ENCODE data around the gene MTUS2. TPM values are rescaled to one million over a fixed set of nuclear protein-coding genes. Genes with fewer than 3 reads are reported as not detected.

The MTUS2 gene
- total and polyA plus RNA-seq, 2 experiments from 2014 or later = 0.27 to 0.38 TPM

DNA sequence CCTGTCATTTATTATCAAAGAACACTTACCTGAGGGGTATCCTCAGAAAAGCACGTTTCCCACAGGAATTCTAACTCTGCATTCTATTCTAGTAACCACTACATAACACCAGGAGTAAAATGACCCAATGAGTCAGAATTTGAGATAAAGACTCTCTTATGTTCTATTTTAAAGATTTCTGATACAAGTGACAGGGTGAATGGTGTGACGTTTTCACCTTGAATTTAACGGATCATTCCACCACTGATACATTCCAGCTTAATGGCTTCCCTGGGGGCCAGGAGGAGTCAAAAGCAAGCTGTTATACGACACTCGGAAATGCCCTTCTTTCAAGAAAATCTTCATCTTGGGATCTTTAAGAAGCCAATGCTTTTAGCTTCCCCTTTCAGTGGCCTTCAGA is 720.2 kb downstream of the MTUS2 start:
- peak; percentile 41 for DNase-seq (ENCODE audit: low spot score)
- peaks cover 46% of the 10 kb centered on the region for H3K36me3 Mint-ChIP-seq (ENCODE audit: low read depth)
- peak; percentile 15; the same call in 2 of the 3 replicates for ATAC-seq
- H2AFZ ChIP-seq = no peak overlapping the region
- H3K4me2 ChIP-seq = peak overlapping the region; percentile 11
- H3K27me3 Mint-ChIP-seq (ENCODE audit: insufficient read depth, low read depth, poor library complexity) = peaks cover 11% of the 10 kb centered on the region
- peak overlapping the region; percentile 1; the same call in 1 of the 3 replicates for H3K4me3 Mint-ChIP-seq
- peaks cover 58% of the 10 kb centered on the region for H4K20me1 ChIP-seq (replicated peaks; ENCODE audit: insufficient read depth)
- peaks cover 63% of the 10 kb centered on the region for H3K4me1 Mint-ChIP-seq
- TF ChIP-seq, protein P1, sequence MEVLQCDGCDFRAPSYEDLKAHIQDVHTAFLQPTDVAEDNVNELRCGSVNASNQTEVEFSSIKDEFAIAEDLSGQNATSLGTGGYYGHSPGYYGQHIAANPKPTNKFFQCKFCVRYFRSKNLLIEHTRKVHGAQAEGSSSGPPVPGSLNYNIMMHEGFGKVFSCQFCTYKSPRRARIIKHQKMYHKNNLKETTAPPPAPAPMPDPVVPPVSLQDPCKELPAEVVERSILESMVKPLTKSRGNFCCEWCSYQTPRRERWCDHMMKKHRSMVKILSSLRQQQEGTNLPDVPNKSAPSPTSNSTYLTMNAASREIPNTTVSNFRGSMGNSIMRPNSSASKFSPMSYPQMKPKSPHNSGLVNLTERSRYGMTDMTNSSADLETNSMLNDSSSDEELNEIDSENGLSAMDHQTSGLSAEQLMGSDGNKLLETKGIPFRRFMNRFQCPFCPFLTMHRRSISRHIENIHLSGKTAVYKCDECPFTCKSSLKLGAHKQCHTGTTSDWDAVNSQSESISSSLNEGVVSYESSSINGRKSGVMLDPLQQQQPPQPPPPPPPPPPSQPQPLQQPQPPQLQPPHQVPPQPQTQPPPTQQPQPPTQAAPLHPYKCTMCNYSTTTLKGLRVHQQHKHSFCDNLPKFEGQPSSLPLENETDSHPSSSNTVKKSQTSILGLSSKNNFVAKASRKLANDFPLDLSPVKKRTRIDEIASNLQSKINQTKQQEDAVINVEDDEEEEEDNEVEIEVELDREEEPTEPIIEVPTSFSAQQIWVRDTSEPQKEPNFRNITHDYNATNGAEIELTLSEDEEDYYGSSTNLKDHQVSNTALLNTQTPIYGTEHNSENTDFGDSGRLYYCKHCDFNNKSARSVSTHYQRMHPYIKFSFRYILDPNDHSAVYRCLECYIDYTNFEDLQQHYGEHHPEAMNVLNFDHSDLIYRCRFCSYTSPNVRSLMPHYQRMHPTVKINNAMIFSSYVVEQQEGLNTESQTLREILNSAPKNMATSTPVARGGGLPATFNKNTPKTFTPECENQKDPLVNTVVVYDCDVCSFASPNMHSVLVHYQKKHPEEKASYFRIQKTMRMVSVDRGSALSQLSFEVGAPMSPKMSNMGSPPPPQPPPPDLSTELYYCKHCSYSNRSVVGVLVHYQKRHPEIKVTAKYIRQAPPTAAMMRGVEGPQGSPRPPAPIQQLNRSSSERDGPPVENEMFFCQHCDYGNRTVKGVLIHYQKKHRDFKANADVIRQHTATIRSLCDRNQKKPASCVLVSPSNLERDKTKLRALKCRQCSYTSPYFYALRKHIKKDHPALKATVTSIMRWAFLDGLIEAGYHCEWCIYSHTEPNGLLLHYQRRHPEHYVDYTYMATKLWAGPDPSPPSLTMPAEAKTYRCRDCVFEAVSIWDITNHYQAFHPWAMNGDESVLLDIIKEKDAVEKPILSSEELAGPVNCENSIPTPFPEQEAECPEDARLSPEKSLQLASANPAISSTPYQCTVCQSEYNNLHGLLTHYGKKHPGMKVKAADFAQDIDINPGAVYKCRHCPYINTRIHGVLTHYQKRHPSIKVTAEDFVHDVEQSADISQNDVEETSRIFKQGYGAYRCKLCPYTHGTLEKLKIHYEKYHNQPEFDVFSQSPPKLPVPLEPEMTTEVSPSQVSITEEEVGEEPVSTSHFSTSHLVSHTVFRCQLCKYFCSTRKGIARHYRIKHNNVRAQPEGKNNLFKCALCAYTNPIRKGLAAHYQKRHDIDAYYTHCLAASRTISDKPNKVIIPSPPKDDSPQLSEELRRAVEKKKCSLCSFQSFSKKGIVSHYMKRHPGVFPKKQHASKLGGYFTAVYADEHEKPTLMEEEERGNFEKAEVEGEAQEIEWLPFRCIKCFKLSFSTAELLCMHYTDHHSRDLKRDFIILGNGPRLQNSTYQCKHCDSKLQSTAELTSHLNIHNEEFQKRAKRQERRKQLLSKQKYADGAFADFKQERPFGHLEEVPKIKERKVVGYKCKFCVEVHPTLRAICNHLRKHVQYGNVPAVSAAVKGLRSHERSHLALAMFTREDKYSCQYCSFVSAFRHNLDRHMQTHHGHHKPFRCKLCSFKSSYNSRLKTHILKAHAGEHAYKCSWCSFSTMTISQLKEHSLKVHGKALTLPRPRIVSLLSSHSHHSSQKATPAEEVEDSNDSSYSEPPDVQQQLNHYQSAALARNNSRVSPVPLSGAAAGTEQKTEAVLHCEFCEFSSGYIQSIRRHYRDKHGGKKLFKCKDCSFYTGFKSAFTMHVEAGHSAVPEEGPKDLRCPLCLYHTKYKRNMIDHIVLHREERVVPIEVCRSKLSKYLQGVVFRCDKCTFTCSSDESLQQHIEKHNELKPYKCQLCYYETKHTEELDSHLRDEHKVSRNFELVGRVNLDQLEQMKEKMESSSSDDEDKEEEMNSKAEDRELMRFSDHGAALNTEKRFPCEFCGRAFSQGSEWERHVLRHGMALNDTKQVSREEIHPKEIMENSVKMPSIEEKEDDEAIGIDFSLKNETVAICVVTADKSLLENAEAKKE (CRISPR knock-in tag; IDR thresholded peaks at IDR 0.05) = no peak
- no peak for TF ChIP-seq STAT1 (IDR thresholded peaks at IDR 0.05; ENCODE audit: unreplicated experiment)
- TF ChIP-seq EZH2phosphoT487 (IDR thresholded peaks at IDR 0.05; ENCODE audit: unreplicated experiment) = no peak
- TF ChIP-seq ZNF114 (CRISPR knock-in tag; IDR thresholded peaks at IDR 0.05) = no peak
- TF ChIP-seq, protein P2, sequence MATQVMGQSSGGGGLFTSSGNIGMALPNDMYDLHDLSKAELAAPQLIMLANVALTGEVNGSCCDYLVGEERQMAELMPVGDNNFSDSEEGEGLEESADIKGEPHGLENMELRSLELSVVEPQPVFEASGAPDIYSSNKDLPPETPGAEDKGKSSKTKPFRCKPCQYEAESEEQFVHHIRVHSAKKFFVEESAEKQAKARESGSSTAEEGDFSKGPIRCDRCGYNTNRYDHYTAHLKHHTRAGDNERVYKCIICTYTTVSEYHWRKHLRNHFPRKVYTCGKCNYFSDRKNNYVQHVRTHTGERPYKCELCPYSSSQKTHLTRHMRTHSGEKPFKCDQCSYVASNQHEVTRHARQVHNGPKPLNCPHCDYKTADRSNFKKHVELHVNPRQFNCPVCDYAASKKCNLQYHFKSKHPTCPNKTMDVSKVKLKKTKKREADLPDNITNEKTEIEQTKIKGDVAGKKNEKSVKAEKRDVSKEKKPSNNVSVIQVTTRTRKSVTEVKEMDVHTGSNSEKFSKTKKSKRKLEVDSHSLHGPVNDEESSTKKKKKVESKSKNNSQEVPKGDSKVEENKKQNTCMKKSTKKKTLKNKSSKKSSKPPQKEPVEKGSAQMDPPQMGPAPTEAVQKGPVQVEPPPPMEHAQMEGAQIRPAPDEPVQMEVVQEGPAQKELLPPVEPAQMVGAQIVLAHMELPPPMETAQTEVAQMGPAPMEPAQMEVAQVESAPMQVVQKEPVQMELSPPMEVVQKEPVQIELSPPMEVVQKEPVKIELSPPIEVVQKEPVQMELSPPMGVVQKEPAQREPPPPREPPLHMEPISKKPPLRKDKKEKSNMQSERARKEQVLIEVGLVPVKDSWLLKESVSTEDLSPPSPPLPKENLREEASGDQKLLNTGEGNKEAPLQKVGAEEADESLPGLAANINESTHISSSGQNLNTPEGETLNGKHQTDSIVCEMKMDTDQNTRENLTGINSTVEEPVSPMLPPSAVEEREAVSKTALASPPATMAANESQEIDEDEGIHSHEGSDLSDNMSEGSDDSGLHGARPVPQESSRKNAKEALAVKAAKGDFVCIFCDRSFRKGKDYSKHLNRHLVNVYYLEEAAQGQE (IDR thresholded peaks at IDR 0.05; ENCODE audit: unreplicated experiment) = no peak
- no peak for TF ChIP-seq CREB1 (CRISPR knock-in tag; IDR thresholded peaks at IDR 0.05; ENCODE audit: low read depth)
- no peak for TF ChIP-seq NANOG (IDR thresholded peaks at IDR 0.05; ENCODE audit: borderline replicate concordance)
- TF ChIP-seq ZNF331 (CRISPR knock-in tag; IDR thresholded peaks at IDR 0.05; ENCODE audit: low read depth) = no peak
- no peak for TF ChIP-seq POLR2AphosphoS5 (IDR thresholded peaks at IDR 0.05; ENCODE audit: low read depth)
- TF ChIP-seq EZH2 (IDR thresholded peaks at IDR 0.05; ENCODE audit: low read depth, unreplicated experiment) = no peak
- TF ChIP-seq, protein P3, sequence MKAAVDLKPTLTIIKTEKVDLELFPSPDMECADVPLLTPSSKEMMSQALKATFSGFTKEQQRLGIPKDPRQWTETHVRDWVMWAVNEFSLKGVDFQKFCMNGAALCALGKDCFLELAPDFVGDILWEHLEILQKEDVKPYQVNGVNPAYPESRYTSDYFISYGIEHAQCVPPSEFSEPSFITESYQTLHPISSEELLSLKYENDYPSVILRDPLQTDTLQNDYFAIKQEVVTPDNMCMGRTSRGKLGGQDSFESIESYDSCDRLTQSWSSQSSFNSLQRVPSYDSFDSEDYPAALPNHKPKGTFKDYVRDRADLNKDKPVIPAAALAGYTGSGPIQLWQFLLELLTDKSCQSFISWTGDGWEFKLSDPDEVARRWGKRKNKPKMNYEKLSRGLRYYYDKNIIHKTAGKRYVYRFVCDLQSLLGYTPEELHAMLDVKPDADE (IDR thresholded peaks at IDR 0.05) = no peak
- TF ChIP-seq JUNB (IDR thresholded peaks at IDR 0.05; ENCODE audit: unreplicated experiment) = no peak
- TF ChIP-seq, protein P4, sequence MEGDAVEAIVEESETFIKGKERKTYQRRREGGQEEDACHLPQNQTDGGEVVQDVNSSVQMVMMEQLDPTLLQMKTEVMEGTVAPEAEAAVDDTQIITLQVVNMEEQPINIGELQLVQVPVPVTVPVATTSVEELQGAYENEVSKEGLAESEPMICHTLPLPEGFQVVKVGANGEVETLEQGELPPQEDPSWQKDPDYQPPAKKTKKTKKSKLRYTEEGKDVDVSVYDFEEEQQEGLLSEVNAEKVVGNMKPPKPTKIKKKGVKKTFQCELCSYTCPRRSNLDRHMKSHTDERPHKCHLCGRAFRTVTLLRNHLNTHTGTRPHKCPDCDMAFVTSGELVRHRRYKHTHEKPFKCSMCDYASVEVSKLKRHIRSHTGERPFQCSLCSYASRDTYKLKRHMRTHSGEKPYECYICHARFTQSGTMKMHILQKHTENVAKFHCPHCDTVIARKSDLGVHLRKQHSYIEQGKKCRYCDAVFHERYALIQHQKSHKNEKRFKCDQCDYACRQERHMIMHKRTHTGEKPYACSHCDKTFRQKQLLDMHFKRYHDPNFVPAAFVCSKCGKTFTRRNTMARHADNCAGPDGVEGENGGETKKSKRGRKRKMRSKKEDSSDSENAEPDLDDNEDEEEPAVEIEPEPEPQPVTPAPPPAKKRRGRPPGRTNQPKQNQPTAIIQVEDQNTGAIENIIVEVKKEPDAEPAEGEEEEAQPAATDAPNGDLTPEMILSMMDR (conservative IDR thresholded peaks at IDR 0.05; ENCODE audit: low read depth in 2 of 2) = no peak
- no peaks in the 10 kb centered on the region for H3K9me3 Mint-ChIP-seq
- no peaks in the 10 kb centered on the region for H3K9me2 ChIP-seq (ENCODE audit: insufficient read depth)
- H3K79me2 ChIP-seq (replicated peaks; ENCODE audit: insufficient read depth) = peaks cover 100% of the 10 kb centered on the region
- no peaks in the 10 kb centered on the region for H3F3A ChIP-seq (replicated peaks; ENCODE audit: low read depth)
- 0 out of 2 replicates have a peak, but pooled peaks cover 4% of the 10 kb centered on the region for H3K36me3 ChIP-seq (ENCODE audit: insufficient read depth)
- peak overlapping the region; percentile 65 for H3K27ac ChIP-seq (ENCODE audit: low read depth)
- no peaks in the 10 kb centered on the region for H3K27me3 ChIP-seq (ENCODE audit: insufficient read depth)
- H3K27ac Mint-ChIP-seq = peak overlapping the region; percentile 44; the same call in 1 of the 2 replicates
- H3K4me1 ChIP-seq (ENCODE audit: insufficient read depth) = peaks cover 25% of the 10 kb centered on the region
- H3K4me3 ChIP-seq = no peak overlapping the region
